ENCODE results near the gene ANAPC2.

GRCh38 chr9:137185921-137186320 lies 2.4 kb downstream of the ANAPC2 start:
- TF ChIP-seq CTCF (IDR thresholded peaks at IDR 0.05; ENCODE audit: insufficient read depth, low read depth, low read length) = no peak
- TF ChIP-seq EZH2 (IDR thresholded peaks at IDR 0.05; ENCODE audit: insufficient read depth, low read length) = no peak

Measured in astrocyte (in vitro differentiated cells and primary cell).